Chondrocyte (in vitro differentiated cells): ENCODE data around the gene PITPNM2. TPM values are rescaled to one million over a fixed set of nuclear protein-coding genes. Genes with fewer than 3 reads are reported as not detected.
A peak's percentile ranks its signal among the peaks of the same experiment; 100 is the strongest.

Source experiments
- DNase-seq: peaks from one replicate; pipeline ENCODE4 v3.0.0; 2021; ENCODE audit warnings: mixed read lengths, low spot score
- H3K27ac Mint-ChIP-seq: one replicate; pipeline ENCODE4 v1.8.0; 2021; ENCODE audit warnings: mild to moderate bottlenecking, moderate library complexity, mixed read lengths; ENCODE audit not compliant: unreplicated experiment
- H3K27me3 Mint-ChIP-seq: 2 replicates; pipeline ENCODE4 v1.8.0; 2021; ENCODE audit warnings: low read depth, mixed read lengths
- H3K36me3 Mint-ChIP-seq: 2 replicates; pipeline ENCODE4 v1.8.0; 2021; ENCODE audit warnings: low read depth, mixed read lengths
- H3K4me1 Mint-ChIP-seq: 2 replicates; pipeline ENCODE4 v1.8.0; 2021; ENCODE audit warnings: low read depth, mild to moderate bottlenecking, mixed read lengths
- H3K4me3 Mint-ChIP-seq: one replicate; pipeline ENCODE4 v1.8.0; 2021; ENCODE audit warnings: mild to moderate bottlenecking, moderate library complexity, mixed read lengths; ENCODE audit not compliant: unreplicated experiment
- H3K9me3 Mint-ChIP-seq: 2 replicates; pipeline ENCODE4 v1.8.0; 2021; ENCODE audit warnings: low read depth, mixed read lengths
- CTCF ChIP-seq: fragments of 200-600 bp; sonication (generic); IDR thresholded peaks from 2 replicates; pipeline ENCODE4 v1.5.0; 2021; ENCODE audit warnings: antibody characterized with exemption, mild to moderate bottlenecking, moderate library complexity
- total RNA-seq: library from RNA; stranded (reverse); gene quantifications from 3 replicates; pipeline ENCODE4 v1.2.1, GENCODE V29; 2021

Gene PITPNM2
- total RNA-seq, 1 donor from 2014 or later = 11.5 TPM

DNA sequence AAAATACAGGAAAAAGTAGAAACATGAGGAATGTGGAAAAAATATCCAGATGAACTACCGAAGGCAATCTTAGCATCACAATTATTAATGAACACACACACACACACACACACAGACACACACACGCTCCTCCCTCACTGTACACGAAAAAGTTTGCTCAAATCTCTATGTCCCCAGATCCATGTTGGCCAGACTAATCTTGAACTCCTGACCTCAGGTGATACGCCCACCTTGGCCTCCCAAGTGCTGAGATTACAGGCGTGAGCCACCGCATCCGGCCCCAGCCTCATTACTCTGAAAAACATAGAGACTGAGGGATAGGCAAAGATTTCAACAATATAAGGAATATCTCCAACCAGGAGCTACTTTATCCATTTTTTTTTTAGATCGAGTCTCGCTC is 17.2 kb downstream of the PITPNM2 start:
- Mint-ChIP-seq H3K4me1 (peaks cover 12% of the 10 kb centered on the region), H3K27me3 (no peaks in the 10 kb centered on the region), H3K4me3 (no peak overlapping the region), H3K36me3 (no peaks in the 10 kb centered on the region), H3K27ac (no peak overlapping the region), H3K9me3 (no peaks in the 10 kb centered on the region)
- DNase-seq = no peak
- TF ChIP-seq CTCF = no peak

DNA sequence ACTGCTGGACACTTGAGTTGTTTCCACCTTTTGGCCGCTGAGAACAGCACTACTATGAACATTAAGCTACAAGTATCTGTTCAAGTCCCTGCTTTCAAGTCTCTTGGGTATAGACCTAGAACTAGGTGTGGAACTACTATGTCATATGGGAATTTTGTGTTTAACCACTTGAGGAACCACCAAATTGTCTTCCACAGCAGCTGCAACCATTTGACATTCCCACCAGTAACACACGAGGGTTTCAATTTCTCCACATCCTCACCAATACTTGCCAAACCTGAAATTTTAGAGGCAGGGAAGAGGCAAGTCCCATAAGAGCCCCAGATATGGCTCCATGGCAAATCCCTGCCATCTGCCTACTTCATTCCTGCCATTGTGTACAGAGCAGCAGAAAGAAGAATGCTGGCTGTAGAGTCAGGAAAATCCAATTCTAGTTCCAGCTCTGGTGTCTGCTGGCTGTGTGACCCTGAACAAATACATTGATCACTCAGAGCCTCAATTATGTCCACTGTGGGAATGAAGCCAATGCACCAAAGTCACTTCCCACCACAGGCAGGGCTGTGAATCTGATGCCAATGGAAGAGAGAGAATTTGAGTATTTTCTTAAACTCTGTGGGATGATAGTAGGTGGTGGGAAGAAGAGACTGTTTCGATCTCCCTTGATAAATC is 17.8 kb downstream of the PITPNM2 start:
- Mint-ChIP-seq H3K27me3 (no peaks in the 10 kb centered on the region), H3K4me1 (peaks cover 12% of the 10 kb centered on the region), H3K27ac (no peak overlapping the region), H3K4me3 (no peak overlapping the region), H3K9me3 (no peaks in the 10 kb centered on the region), H3K36me3 (no peaks in the 10 kb centered on the region)
- DNase-seq = no peak
- no peak for TF ChIP-seq CTCF

DNA sequence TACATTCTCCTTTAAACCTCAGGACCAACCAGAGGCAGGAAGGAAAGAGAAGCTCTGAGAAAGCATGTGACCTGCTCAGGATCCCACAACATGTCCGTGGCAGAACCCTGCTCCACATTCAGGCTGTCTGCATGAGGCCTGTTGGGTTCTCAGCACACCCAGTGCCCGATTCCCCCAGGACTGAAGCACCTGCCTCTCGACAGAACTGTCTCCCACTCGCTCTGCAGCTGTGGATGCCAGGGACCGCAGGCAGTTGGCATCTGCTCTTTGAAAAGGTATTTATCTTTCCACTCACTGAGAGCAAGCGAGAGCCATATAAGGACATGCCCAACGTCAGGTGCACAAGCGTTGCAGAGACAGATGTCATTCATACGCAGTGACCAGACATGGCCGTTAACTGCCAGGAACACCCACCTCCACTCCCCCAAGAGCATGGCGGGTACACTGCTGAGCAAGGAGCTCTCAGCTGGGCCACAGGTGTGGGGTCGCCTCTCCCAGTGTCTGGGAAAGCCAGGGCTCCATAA is 18.9 kb downstream of the PITPNM2 start:
- Mint-ChIP-seq H3K27me3 (no peaks in the 10 kb centered on the region), H3K4me3 (no peak overlapping the region), H3K4me1 (peaks cover 23% of the 10 kb centered on the region), H3K27ac (no peak overlapping the region), H3K9me3 (no peaks in the 10 kb centered on the region), H3K36me3 (no peaks in the 10 kb centered on the region)
- DNase-seq = no peak
- TF ChIP-seq CTCF = no peak

DNA sequence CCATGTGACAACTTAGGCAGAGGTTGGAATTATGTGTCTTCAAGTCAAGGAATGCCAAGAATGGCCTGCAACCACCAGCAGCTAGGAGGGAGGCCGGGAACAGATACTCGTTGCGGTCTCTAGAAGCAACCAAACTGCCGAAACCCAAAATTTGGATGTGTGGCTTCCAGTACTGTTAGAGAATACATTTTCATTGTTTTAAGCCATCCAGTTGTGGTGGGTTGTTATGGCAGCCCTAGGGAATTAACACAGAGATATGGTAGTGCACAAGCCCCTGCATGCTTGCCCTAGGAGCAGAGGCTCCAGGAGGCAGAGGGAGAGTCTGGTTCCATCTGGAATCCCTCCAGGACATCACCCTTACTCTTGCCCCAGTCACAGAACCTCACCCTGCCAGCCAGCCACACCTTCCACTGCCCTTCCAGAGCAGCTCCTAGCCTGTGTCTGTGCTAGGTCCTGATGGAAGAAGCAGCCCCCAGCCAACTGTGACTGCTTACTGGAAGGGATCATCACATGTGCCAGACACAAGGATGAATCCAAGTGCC is 19.5 kb downstream of the PITPNM2 start:
- no peaks in the 10 kb centered on the region for H3K9me3 Mint-ChIP-seq
- H3K27me3 Mint-ChIP-seq = no peaks in the 10 kb centered on the region
- TF ChIP-seq CTCF = no peak
- peaks cover 29% of the 10 kb centered on the region for H3K4me1 Mint-ChIP-seq
- DNase-seq = no peak
- H3K36me3 Mint-ChIP-seq = no peaks in the 10 kb centered on the region
- peak overlapping the region; percentile 49 for H3K27ac Mint-ChIP-seq
- H3K4me3 Mint-ChIP-seq = no peak overlapping the region

- no peak for TF ChIP-seq CTCF
- Mint-ChIP-seq H3K27ac (peak overlapping the region; percentile 13), H3K4me1 (peaks cover 38% of the 10 kb centered on the region), H3K9me3 (no peaks in the 10 kb centered on the region), H3K4me3 (no peak overlapping the region), H3K27me3 (no peaks in the 10 kb centered on the region), H3K36me3 (no peaks in the 10 kb centered on the region)
- DNase-seq = no peak
These were observed 21.3 kb downstream of the PITPNM2 start for GRCh38 chr12:123129621-123130020.
